H54 (cell line): Measurements from ENCODE around the gene LZTR1.
"Not testable (repeated sequence)": the region's sequence is repeated elsewhere in the genome, so short reads cannot be mapped to it uniquely, and the experiment has no call there.

Experiments used
- DNase-seq: peaks from one replicate; pipeline ENCODE4 v3.0.0; 2011; ENCODE audit warnings: low spot score, mixed read lengths; ENCODE audit not compliant: insufficient read length
- FAIRE-seq: peaks from 3 replicates; lab custom pipeline; 2011; peaks lifted over from hg19 to GRCh38; lab: Jason Lieb, UNC
- POLR2A ChIP-seq: IDR thresholded peaks from 2 replicates; pipeline ENCODE4 v1.6.1; 2011; ENCODE audit warnings: low read depth, mild to moderate bottlenecking, low read length

The LZTR1 gene

DNA sequence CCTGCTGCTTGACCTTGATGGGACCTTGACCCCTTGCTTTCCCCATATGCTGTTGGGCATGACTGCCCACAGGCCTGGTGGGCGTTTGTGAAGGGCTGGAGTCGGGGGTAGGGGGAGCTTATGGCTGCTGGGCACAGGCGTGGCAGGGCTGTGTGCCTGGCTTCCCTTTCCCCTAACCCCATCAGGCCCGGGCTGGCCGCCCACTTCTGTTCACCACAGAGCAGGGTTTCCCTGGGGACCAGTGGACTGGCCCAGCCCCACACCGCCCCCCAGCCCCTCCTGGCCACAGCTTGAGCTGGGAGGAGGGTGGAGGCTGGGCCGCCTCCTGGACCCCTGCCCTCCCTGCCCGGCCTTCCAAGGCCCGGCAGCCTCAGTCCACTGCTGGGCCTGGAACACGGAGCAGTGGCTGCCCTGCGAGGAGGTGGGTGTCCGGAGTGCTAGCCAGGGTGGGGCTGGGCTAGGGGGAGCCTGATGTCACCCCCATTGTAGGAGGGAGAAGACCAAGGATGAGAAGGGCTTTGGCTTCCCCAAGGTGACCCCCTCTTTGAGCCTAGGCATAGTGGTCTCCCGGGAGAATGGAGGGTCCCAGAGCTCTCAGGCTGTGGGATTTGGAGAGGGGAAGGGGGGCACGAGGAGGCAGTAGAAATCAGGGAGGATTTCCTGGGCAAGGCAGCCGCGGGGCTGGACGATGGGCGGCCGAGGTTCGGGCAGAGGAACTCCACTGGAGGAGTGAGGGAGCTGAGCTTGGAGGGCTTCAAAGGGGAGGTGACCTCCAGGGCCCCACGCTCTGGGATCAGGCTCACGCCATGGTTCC is 15.0 kb upstream of the LZTR1 start, which contains the start of gene AIFM3:
AIFM3 (plus strand) TSS at position 373 of the 814 bp plus-strand sequence. CDS start 690 bp downstream, outside the sequence.
- DNase-seq (no peak), FAIRE-seq (no peak)
- no peak for TF ChIP-seq POLR2A

DNA sequence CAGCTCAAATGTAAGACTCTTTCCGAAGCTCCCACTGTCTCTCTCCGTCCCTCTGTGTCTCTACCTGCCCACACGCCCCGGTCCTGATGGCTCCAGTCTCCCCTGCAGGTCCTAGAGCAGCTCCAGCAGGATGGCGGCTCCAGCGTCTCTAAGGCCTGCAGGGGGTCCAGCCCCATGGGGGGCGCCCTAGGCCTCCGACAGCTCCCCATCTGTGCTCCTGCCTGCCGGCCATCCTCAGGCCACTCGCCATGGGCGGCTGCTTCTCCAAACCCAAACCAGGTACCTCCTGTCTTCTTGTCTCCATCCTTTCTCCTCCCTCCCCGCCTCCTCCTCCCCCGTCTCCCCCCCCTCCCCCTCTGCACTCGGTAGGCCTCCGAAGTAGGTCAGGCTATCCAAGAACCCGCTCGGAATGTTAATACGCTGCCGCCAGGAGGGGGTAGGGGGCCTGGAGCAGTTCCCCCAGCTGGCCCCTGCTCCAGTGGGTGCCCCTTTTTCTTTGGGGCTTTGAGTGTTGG is 14.3 kb upstream of the LZTR1 start:
- no peak for TF ChIP-seq POLR2A
- FAIRE-seq, result no peak
- DNase-seq, result no peak

DNA sequence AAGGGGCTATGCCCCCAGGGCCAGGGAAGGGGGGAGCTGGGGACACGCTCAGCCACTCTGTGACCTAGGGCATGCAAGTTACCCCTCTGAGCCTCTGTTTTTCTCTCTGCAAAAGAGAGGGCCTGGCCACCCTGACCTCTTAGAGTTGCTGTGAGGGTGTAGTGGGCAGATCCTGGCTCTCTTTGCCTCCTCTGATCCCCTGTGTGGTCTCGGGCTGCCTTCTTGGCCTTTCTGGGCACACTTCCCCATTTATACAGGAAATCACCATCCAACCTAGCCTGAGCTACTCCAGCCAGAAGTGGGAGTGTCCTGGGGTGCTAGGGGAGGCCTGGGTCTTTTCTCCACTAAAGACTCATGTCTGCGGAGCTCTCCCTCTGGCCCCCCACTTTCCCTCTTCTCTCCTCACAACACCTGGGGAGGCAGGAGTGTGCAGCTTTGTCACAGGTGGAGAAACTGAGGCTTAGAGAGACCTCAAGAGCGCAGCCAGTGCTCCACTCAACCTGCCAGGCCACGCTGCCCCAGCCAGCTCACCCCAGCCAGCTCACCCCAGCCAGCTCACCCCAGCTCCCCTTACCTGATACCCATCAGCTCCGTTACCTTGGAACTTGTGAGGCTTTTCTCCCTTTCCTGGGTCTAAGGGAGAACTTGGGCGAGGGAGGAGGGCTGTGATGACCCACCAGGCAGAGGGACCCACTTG is 13.7 kb upstream of the LZTR1 start:
- TF ChIP-seq POLR2A, result no peak
- FAIRE-seq (no peak), DNase-seq (no peak)

DNA sequence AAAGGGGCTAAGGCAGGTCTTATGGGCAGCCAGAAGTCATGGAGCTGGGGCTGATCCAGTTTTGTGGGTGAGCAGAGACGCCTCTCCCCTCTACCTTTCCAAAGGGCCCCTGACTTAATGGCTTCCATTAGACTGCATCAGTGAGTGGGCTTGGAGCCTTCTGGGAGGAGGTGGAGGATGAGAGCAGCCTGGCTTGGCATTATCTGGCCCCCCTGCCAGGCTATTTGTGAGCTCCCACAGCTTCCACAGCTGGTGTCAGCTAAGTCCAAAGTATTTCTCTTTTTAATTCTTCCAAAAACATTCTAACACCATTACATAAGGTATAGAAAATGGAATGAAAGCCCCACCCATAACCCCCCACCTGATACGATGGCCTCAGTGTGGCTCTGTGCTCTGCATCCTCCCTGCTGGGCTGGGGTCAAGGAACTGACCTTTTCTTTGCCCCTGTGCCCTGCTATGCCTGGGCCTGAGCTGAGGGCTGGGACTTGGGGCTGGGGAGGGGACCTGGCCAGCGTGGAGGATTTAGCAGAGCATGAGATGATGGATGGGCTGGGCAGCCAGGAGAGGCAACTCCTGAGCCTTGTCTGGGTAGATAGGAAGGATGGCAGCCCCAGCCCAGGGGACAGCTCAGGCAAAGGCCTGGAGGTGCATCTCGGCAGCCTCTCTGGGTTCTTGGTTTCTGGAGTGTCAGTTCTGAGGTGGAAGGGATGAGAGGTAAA is 11.0 kb upstream of the LZTR1 start:
- no peak for TF ChIP-seq POLR2A
- DNase-seq (no peak), FAIRE-seq (no peak)

DNA sequence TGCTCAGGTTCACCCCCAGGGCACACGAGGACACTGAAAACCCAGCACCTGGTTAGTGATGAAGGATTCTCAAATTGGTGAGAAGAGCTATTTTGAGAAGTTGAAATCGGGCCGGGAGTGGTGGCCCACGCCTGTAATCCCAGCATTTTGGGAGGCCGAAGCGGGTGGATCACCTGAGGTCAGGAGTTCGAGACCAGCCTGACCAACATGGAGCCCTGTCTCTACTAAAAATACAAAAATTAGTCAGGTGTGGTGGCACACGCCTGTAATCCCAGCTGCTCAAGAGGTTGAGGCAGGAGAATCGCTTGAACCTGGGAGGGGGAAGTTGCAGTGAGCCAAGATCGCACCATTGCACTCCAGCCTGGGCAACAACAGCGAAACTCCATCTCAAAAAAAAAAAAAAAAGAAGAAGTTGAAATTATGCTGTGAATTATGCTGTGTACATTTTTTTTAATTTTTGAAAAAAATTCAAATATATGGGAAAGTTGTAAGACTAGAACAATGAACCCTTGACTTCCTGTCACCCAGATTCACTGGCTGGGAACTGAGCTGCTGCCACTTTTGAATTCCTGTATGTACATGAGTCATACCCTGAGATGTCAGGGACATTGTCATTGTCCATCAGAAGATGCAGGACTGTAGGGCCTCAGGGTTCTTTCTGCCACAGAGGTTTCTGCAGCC is 9.9 kb upstream of the LZTR1 start:
- DNase-seq, FAIRE-seq: not testable (repeated sequence)

DNA sequence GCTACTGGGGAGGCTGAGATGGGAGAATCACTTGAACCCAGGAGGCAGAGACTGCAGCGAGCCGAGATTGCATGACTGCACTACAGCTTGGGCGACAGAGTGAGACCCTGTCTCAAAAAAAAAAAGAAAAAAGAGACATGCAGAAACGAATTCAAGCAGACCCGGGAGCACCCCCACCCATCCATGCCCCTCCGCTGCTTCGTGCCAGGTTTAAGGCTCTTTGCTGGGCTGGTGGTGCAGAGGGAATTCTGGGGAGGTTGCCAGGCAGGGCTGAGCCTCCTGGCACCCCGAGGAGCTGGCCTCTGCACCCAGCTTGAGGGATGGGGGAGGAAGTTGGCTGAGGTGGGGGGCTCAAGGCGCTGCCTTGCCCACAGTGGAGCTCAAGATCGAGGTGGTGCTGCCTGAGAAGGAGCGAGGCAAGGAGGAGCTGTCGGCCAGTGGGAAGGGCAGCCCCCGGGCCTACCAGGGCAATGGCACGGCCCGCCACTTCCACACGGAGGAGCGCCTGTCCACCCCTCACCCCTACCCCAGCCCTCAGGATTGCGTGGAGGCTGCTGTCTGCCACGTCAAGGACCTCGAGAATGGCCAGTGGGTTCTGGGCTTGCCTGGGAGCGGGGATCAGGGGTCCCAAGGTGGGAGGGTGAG is 9.0 kb upstream of the LZTR1 start:
- FAIRE-seq, result no peak
- no peak for TF ChIP-seq POLR2A
- no peak for DNase-seq

DNA sequence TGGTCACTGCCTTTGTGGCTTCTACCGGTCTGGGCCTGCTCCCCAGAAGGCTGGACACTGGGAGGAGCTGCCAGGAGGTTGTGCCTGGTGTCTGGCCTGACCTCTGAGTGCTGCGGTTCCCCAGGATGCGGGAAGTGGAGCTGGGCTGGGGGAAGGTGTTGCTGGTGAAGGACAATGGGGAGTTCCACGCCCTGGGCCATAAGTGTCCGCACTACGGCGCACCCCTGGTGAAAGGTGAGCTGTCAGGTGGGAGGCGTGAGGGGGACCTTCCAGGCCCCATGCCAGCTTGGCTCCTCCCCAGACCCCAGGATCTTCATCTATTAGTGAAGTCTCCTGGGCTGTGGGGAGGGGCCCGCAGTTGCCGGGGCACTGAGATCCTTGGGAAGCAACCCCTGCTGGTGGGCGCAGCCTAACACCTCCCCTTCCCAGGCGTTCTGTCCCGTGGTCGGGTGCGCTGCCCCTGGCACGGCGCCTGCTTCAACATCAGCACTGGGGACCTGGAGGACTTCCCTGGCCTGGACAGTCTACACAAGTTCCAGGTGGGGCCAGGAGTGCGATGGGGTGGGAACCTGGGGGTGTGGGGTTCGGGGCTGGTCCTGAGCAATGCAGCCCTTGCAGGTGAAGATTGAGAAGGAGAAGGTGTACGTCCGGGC is 8.3 kb upstream of the LZTR1 start:
- TF ChIP-seq POLR2A, result no peak
- DNase-seq (no peak), FAIRE-seq (no peak)

DNA sequence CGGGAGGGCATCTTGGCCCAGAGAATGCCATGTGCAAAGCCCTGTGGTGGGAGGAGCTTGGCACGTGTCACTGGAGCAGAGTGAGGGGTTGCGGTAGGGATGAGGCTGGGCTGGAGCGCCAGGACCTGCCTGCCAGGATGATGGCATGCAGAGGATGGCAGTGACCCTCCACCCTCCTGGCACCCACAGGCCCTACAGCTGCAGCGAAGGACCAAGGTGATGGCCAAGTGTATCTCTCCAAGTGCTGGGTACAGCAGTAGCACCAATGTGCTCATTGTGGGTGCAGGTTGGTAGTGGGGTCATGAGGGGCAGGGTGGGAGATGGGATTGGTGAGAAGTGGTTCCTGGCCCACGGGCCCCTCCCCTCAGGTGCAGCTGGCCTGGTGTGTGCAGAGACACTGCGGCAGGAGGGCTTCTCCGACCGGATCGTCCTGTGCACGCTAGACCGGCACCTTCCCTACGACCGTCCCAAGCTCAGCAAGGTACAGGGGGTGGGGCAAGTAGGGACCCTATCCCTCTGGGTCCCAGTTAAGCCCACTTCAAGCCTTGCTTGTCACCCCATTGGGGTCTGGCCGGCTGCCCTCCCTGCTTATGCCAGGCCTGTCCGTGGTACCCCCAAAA is 7.7 kb upstream of the LZTR1 start:
- no peak for FAIRE-seq
- DNase-seq, result no peak
- no peak for TF ChIP-seq POLR2A

DNA sequence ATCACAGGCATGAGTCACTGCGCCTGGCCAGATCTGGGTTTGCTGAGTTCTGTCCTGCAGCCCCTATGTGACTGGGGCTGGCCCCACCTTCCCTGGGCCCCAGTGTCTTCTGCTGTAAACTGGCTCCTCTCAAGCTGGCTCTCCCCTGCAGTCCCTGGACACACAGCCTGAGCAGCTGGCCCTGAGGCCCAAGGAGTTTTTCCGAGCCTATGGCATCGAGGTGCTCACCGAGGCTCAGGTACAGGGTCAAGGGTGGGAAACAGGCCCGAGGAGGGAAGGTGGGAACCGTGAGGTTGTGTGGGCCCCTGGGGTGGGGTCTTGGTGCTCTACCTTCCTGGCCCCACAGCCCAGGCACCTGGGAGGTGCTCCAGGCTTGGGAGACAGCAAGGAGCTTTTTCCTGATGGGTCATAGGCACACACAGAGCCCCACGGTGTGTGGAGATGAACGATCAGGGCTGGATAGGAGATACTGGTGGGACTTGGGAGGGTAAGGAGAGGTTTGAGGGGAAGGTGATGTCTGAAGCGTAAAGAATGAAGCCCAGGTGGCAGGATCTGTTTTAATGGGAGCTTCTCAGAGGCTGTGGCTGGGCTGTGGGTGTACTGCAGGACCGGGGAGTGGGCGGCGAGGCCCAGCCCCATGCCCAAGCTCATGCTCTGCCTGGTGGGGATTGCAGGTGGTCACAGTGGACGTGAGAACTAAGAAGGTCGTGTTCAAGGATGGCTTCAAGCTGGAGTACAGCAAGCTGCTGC is 6.4 kb upstream of the LZTR1 start:
- DNase-seq (no peak), FAIRE-seq (no peak)
- TF ChIP-seq POLR2A, result no peak

DNA sequence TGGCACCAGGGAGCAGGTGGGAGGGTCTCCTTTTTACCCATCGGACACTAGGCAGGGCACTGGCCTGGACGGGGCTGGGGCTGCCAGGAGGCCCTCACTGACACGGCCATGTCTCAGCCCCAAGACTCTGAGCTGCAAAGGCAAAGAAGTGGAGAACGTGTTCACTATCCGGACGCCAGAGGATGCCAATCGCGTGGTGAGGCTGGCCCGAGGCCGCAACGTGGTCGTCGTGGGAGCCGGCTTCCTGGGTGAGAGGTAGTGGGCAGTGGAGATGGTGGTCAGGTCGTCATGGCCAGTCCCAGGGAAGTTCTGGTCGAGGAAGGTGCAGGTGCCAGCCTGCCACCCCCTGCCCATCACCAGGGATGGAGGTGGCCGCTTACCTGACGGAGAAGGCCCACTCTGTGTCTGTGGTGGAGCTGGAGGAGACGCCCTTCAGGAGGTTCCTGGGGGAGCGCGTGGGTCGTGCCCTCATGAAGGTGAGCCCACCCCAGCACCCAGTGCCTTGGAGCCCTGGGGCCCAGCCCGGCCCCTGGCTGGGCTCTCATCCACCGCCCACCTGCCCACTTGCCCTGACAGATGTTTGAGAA is 5.7 kb upstream of the LZTR1 start:
- no peak for DNase-seq
- FAIRE-seq, result no peak

DNA sequence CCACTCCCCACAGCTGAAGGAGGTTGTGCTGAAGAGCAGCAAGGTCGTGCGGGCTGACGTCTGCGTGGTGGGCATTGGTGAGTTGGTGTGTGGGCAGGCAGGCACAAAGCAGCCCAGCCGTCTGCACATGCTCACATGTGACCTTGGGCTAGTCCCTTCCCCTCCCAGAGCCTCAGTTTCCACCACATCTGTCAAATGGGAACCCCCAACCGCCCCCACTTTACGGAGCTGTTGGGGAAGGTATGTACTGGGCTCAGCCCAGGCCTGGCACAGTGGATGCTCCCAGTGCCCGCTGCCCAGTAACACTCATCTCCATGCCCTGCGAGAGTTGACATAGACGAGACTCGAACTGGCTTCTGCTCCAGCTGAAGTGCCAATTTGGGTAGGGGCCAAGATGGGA is 5.1 kb upstream of the LZTR1 start:
- no peak for TF ChIP-seq POLR2A
- no peak for FAIRE-seq
- no peak for DNase-seq

More for the DNA sequence above, 5.7 kb upstream of the LZTR1 start:
- TF ChIP-seq POLR2A, result no peak
